GM12891 (cell line): ENCODE results near the gene NRIP1.

Source experiments
- DNase-seq: peaks from one replicate; pipeline ENCODE4 v3.0.0; 2011; ENCODE audit warnings: low spot score; ENCODE audit not compliant: insufficient read length
- FAIRE-seq: peaks from 2 replicates; lab custom pipeline; 2011; peaks lifted over from hg19 to GRCh38; lab: Jason Lieb, UNC
- PAX5 ChIP-seq: IDR thresholded peaks from 2 replicates; pipeline ENCODE4 v1.6.1; 2011; ENCODE audit warnings: low read length, moderate library complexity, mild to moderate bottlenecking; ENCODE audit not compliant: insufficient read depth, severe bottlenecking
- POLR2A ChIP-seq: IDR thresholded peaks from 2 replicates; pipeline ENCODE4 v1.6.1; 2011; ENCODE audit warnings: low read depth, low read length, control low read depth
- POLR2AphosphoS5 ChIP-seq: IDR thresholded peaks from 2 replicates; pipeline ENCODE4 v1.6.1; 2011; ENCODE audit warnings: low read depth, low read length, control low read depth
- POU2F2 ChIP-seq: IDR thresholded peaks from 2 replicates; pipeline ENCODE4 v1.6.1; 2011; ENCODE audit warnings: low read depth, mild to moderate bottlenecking, control low read depth, low read length, moderate library complexity
- SPI1 ChIP-seq: IDR thresholded peaks from 2 replicates; pipeline ENCODE4 v1.6.1; 2011; ENCODE audit warnings: low read depth, low read length, control low read depth
- TAF1 ChIP-seq: IDR thresholded peaks from 2 replicates; pipeline ENCODE4 v1.6.1; 2011; ENCODE audit warnings: low read depth, low read length, control low read depth

NRIP1 gene

GRCh38 chr21:14998784-14999183 is 66.0 kb downstream of the NRIP1 start:
- no peak for FAIRE-seq
- DNase-seq, result no peak
- TF ChIP-seq SPI1 (no peak), PAX5 (no peak), TAF1 (no peak), POLR2A (no peak), POLR2AphosphoS5 (no peak), POU2F2 (no peak)

- DNase-seq (no peak), FAIRE-seq (no peak)
- TF ChIP-seq TAF1 (no peak), POU2F2 (no peak), PAX5 (no peak), POLR2AphosphoS5 (no peak), SPI1 (no peak), POLR2A (no peak)
These were observed 66.5 kb downstream of the NRIP1 start for GRCh38 chr21:14998336-14998735.

- no peak for DNase-seq
- FAIRE-seq, result no peak
- TF ChIP-seq SPI1, result no peak
- TF ChIP-seq POLR2A, result no peak
- no peak for TF ChIP-seq POU2F2
- TF ChIP-seq TAF1, result no peak
- no peak for TF ChIP-seq PAX5
- TF ChIP-seq POLR2AphosphoS5, result no peak
These were observed 68.9 kb downstream of the NRIP1 start for GRCh38 chr21:14995695-14996490.

DNA sequence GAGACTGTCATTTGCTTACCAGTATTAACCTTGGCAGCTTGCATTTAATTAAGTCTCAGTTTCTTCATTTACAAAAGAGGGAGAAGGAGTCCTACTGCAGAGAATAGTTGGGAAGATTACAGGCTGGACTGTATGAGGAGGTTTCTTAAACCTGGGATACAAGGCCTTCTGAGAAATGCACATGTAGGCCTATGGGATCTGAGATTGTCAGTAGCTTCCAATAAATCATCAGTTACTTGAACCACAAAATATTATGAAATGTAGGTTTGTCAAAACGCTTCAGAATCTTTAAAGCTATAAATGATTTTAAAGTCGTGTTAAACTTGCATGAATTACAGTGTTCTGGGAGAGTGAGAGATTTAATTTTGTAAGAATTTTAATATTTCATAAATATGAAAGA is 69.6 kb downstream of the NRIP1 start:
- no peak for TF ChIP-seq SPI1
- no peak for TF ChIP-seq POLR2A
- FAIRE-seq (no peak), DNase-seq (no peak)

DNA sequence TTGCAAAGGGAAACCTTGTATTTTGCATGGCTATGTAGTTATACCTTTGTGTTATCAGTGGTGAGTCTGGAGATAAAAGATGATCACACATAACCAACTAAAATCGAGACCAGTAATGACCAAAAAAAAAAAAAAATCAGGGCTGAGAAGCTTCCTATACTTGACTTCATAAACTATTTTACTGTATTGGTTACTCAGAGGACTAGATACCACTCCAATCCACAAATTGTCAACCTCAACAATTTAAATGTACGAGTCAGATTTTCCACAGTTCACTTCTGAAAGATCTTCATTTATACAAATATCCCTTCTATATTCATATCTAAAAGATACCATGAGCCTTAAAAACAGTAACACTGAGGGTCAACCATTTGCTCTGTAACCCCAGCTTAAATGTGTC is 71.7 kb downstream of the NRIP1 start:
- no peak for FAIRE-seq
- DNase-seq, result no peak
- TF ChIP-seq SPI1 (no peak), POU2F2 (no peak), POLR2AphosphoS5 (no peak), TAF1 (no peak), PAX5 (no peak), POLR2A (no peak)

- FAIRE-seq (peak; percentile 38), DNase-seq (no peak)
- no peak for TF ChIP-seq SPI1
These were observed 72.8 kb downstream of the NRIP1 start for GRCh38 chr21:14991957-14992356.

DNA sequence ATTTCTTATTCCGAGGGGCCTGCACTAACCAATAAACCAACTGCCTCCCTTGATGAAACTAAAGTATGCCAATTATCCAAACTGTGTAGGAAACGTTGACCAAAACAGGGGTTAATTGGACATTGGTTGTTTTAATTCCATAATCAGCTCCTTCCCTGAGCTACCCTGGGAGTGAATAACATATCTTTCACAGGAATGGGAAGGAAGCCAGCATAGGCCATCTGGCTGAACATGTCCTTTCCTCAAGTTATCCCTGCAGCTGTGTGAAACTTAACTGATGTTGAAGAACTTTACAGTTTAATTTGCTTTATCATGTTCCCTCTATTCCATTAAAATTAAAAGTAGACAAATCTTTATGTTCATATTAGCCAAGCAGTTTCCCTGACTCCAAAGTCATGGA is 75.4 kb downstream of the NRIP1 start:
- DNase-seq, result no peak
- TF ChIP-seq POLR2A, result no peak
- no peak for TF ChIP-seq POU2F2
- TF ChIP-seq TAF1, result no peak
- TF ChIP-seq PAX5, result no peak
- TF ChIP-seq SPI1, result no peak
- no peak for TF ChIP-seq POLR2AphosphoS5
- FAIRE-seq, result no peak

- FAIRE-seq (no peak), DNase-seq (no peak)
These were observed 76.0 kb downstream of the NRIP1 start for GRCh38 chr21:14988760-14989159.

DNA sequence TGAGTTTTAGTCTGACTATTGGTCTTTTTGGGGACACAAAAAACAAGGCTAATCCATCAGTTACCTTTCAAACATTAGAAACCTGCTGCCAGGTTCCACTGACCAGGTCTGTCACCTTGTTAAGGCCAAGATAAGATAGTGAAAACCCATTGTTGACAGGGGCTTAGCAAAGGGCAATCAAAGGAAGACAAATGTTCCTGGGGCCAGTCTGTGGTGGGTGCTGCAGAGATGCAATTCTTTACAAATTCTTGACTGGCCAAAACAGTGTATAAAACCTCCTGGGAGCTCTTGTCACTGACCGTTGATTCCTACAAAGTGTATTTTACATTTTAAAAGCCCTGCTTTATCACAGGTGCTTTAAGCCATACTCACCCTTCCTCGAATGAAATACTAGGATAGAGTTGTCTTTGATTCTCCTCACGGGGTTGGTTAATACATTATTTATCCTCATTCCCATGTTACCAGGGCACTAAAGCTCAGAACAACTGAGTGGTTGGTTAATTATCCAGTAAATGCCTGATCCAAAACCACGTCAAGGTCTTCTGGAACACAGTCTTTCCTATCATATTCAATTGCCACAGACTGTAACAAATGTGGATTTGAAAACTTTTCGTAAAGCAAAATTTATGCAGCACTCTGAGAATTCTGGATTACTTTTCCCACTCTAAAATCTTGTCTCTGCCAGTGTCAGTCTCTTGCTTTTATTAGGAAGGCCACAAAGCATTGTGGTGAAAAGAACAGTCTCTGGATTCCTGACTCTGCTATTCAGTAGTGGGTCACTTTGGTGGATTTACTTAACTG is 77.2 kb downstream of the NRIP1 start:
- no peak for DNase-seq
- FAIRE-seq, result no peak

More at GRCh38 chr21:14988760-14989159, 76.0 kb downstream of the NRIP1 start:
- TF ChIP-seq POLR2A, result no peak
- no peak for TF ChIP-seq TAF1
- TF ChIP-seq POLR2AphosphoS5, result no peak
- TF ChIP-seq PAX5, result no peak

GRCh38 chr21:14985306-14985705 is 79.5 kb downstream of the NRIP1 start:
- DNase-seq (no peak), FAIRE-seq (no peak)
- TF ChIP-seq POU2F2 (no peak), TAF1 (no peak), POLR2AphosphoS5 (no peak), POLR2A (no peak), SPI1 (no peak), PAX5 (no peak)

More for the DNA sequence above, 77.2 kb downstream of the NRIP1 start:
- TF ChIP-seq POU2F2 (no peak), SPI1 (no peak)
